Stimulated activated CD4-positive, alpha-beta T cell treated with anti-CD3 and anti-CD28 coated beads, Interleukin-4, amount 100 ng/mL, for 4 hours (primary cell): ENCODE measurements around the gene EVA1B.

Experiments
- DNase-seq, 2 experiments: peaks; one replicate each; pipeline ENCODE4 v3.0.0-alpha.2; 2020

Gene EVA1B

GRCh38 chr1:36307601-36308330, 15.7 kb downstream of the EVA1B start:
- DNase-seq: no peak

- DNase-seq: peak; percentile 89 to 91
These were observed 16.5 kb downstream of the EVA1B start for GRCh38 chr1:36306902-36307456.

- peak; percentile 44 to 48 for DNase-seq
These were observed 17.1 kb downstream of the EVA1B start, which contains the start of gene SH3D21 for GRCh38 chr1:36306210-36306901. Gene SH3D21 (plus strand): TSS chr1:36306368. CDS start chr1:36306421, 53 bp downstream.

- DNase-seq: no peak
These were observed 17.6 kb downstream of the EVA1B start for GRCh38 chr1:36305915-36306209.

- DNase-seq: peak in 1 of 2 experiments; percentile 38
These were observed 18.2 kb downstream of the EVA1B start for GRCh38 chr1:36304970-36305914.

- DNase-seq: no peak
These were observed 18.9 kb downstream of the EVA1B start for GRCh38 chr1:36304521-36304920.

GRCh38 chr1:36303650-36304360, 19.6 kb downstream of the EVA1B start:
- no peak for DNase-seq

- DNase-seq: no peak
These were observed 20.2 kb downstream of the EVA1B start for GRCh38 chr1:36303244-36303643.

GRCh38 chr1:36301220-36301619, 22.2 kb downstream of the EVA1B start:
- DNase-seq: no peak

- DNase-seq: no peak
These were observed 22.9 kb downstream of the EVA1B start for GRCh38 chr1:36300526-36300925.

- no peak for DNase-seq
These were observed 24.8 kb downstream of the EVA1B start for GRCh38 chr1:36298640-36299039.

- no peak for DNase-seq
These were observed 26.4 kb downstream of the EVA1B start for GRCh38 chr1:36297062-36297461.

GRCh38 chr1:36295390-36295789, 28.1 kb downstream of the EVA1B start:
- DNase-seq: no peak

- no peak for DNase-seq
These were observed 35.9 kb downstream of the EVA1B start for GRCh38 chr1:36287595-36287994.

- no peak for DNase-seq
These were observed 36.6 kb downstream of the EVA1B start for GRCh38 chr1:36286802-36287201.

GRCh38 chr1:36285443-36286101, 37.9 kb downstream of the EVA1B start:
- DNase-seq: peak; percentile 30 to 54

- no peak for DNase-seq
These were observed 38.9 kb downstream of the EVA1B start for GRCh38 chr1:36284517-36284916.

GRCh38 chr1:36284061-36284460, 39.4 kb downstream of the EVA1B start:
- no peak for DNase-seq

- no peak for DNase-seq
These were observed 43.6 kb downstream of the EVA1B start for GRCh38 chr1:36279789-36280296.

- no peak for DNase-seq
These were observed 44.2 kb downstream of the EVA1B start for GRCh38 chr1:36279110-36279788.

- no peak for DNase-seq
These were observed 46.8 kb downstream of the EVA1B start for GRCh38 chr1:36276688-36277087.
